ENCODE data around the gene PGRMC2. TPM values are rescaled to one million over a fixed set of nuclear protein-coding genes. Genes with fewer than 3 reads are reported as not detected.
A peak's percentile ranks its signal among the peaks of the same experiment; 100 is the strongest.

PGRMC2 gene
- polyA plus RNA-seq, 1 experiment: 15.9 TPM

DNA sequence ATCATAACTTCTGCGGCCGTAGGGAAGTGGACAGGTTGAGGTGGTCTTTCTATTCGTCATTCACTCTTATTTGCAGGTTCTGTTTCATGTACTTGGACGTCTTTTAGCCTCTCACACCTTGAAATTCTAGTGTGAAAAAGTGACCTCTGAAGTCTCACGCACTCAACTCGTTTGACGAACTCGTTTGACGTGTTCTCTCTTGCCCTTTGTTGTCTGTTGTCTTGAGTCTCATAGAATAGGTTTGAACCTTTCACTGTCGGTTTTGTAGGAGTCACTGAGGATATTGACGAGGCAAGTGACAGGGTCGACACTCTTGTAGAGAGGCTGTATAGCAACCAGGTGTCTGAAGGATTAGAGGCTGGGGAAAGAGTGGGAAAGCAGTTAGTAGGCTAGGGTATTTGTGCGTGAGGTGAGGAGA lies 1.1 kb upstream of the PGRMC2 start:
- TF ChIP-seq, protein P1, sequence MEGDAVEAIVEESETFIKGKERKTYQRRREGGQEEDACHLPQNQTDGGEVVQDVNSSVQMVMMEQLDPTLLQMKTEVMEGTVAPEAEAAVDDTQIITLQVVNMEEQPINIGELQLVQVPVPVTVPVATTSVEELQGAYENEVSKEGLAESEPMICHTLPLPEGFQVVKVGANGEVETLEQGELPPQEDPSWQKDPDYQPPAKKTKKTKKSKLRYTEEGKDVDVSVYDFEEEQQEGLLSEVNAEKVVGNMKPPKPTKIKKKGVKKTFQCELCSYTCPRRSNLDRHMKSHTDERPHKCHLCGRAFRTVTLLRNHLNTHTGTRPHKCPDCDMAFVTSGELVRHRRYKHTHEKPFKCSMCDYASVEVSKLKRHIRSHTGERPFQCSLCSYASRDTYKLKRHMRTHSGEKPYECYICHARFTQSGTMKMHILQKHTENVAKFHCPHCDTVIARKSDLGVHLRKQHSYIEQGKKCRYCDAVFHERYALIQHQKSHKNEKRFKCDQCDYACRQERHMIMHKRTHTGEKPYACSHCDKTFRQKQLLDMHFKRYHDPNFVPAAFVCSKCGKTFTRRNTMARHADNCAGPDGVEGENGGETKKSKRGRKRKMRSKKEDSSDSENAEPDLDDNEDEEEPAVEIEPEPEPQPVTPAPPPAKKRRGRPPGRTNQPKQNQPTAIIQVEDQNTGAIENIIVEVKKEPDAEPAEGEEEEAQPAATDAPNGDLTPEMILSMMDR (IDR thresholded peaks at IDR 0.05; ENCODE audit: insufficient read depth, low read depth, low read length): no peak
- POLR2A ChIA-PET: interaction anchor here (0.5 to 1.7 kb wide), 3 partner anchors 32 to 45 kb away, joined by 3 read pairs; no protein-coding TSS in a partner anchor
- H3K4me3 ChIP-seq (ENCODE audit: low read depth, low read length): peak overlapping the region; percentile 93
- CTCF ChIA-PET: interaction anchor here (0.6 to 1.4 kb wide), 2 partner anchors 34 to 91 kb away, joined by 3 read pairs; no protein-coding TSS in a partner anchor
- H3K36me3 ChIP-seq (ENCODE audit: control insufficient read depth, insufficient read depth, low read length): no peaks in the 10 kb centered on the region
- DNase-seq (ENCODE audit: low read depth): no peak
- H3K27me3 ChIP-seq (ENCODE audit: control insufficient read depth, insufficient read depth, low read length): no peaks in the 10 kb centered on the region

GRCh38 chr4:128287871-128288688 lies 467 bp upstream of the PGRMC2 start:
- ChIA-PET CTCF (no interaction called here), POLR2A (interaction anchor here (0.5 to 0.7 kb wide), 3 partner anchors 33 to 57 kb away, joined by 3 to 4 read pairs (median 3); no protein-coding TSS in a partner anchor)

GRCh38 chr4:128286474-128287058 lies 1.0 kb downstream of the PGRMC2 start:
- DNase-seq (ENCODE audit: low read depth): no peak
- Histone ChIP-seq H3K4me3 (ENCODE audit: low read depth, low read length) (peak overlapping the region; percentile 93), H3K27me3 (ENCODE audit: control insufficient read depth, insufficient read depth, low read length) (no peaks in the 10 kb centered on the region), H3K36me3 (ENCODE audit: control insufficient read depth, insufficient read depth, low read length) (no peaks in the 10 kb centered on the region)
- ChIA-PET CTCF (interaction anchor here (0.6 kb wide), 1 partner anchor 155 kb away, joined by 3 read pairs; no protein-coding TSS in a partner anchor), POLR2A (interaction anchor here (0.6 to 1.1 kb wide), 6 partner anchors 35 to 587 kb away, joined by 3 to 14 read pairs (median 6); no protein-coding TSS in a partner anchor)
- TF ChIP-seq, protein P1 (IDR thresholded peaks at IDR 0.05; ENCODE audit: insufficient read depth, low read depth, low read length): no peak

More at GRCh38 chr4:128287871-128288688, 467 bp upstream of the PGRMC2 start:
- DNase-seq (ENCODE audit: low read depth): peak; percentile 96
- Histone ChIP-seq H3K27me3 (ENCODE audit: control insufficient read depth, insufficient read depth, low read length) (no peaks in the 10 kb centered on the region), H3K36me3 (ENCODE audit: control insufficient read depth, insufficient read depth, low read length) (no peaks in the 10 kb centered on the region), H3K4me3 (ENCODE audit: low read depth, low read length) (peak overlapping the region; percentile 93)
- TF ChIP-seq, protein P1 (IDR thresholded peaks at IDR 0.05; ENCODE audit: insufficient read depth, low read depth, low read length): peak; percentile 16; the same call in 1 of the 2 replicates

DNA sequence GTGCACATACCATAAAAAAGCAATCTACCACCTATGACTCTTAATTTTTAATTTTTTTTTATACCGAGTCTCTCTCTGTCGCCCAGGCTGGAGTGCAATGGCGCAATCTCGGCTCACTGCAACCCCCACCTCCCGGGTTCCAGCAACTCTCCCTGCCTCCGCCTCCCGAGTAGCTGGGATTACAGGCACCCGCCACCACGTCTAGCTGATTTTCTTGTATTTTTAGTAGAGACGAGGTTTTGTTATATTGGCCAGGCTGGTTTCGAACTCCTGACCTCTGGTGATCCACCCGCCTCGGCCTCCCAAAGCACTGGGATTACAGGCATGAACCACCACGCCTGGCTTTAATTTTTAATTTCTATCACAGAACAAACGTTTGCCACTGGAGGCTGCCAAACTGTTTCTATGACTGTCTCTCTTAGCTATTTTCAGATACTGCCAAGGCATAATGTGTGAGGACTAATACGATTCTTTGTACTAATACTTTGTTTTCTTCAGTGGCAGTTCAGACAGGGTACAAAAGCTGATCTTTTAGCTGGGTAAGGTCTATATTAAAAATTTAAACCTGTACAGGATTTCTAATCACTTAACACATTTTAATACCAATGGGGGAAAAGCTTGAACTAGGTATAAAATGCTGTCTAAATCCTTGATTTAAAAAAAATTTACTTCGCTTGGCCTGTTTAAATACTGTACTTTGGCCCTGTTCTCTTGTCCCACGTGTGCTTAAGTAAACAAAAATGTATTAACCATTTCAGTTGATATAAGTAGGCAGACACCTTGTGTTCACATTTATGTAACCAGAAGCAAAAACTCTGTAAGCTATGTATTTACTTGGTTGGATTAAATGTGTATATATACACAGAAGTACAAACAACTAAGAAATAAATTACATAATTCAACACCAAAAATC lies 2.3 kb downstream of the PGRMC2 start:
- H3K4me3 ChIP-seq (ENCODE audit: low read depth, low read length): peak overlapping the region; percentile 93
- no peak for DNase-seq (ENCODE audit: low read depth)
- H3K36me3 ChIP-seq (ENCODE audit: control insufficient read depth, insufficient read depth, low read length): no peaks in the 10 kb centered on the region
- ChIA-PET POLR2A (interaction anchor here (0.6 to 1.0 kb wide), 6 partner anchors 38 to 536 kb away, joined by 3 to 4 read pairs (median 4); no protein-coding TSS in a partner anchor), CTCF (interaction anchor here (0.6 to 1.5 kb wide), 4 partner anchors 9 to 597 kb away, joined by 3 to 6 read pairs (median 4); no protein-coding TSS in a partner anchor)
- no peaks in the 10 kb centered on the region for H3K27me3 ChIP-seq (ENCODE audit: control insufficient read depth, insufficient read depth, low read length)
- TF ChIP-seq, protein P1 (IDR thresholded peaks at IDR 0.05; ENCODE audit: insufficient read depth, low read depth, low read length): no peak
